Spleen (tissue), 7 donors: Measurements from ENCODE around the gene NDUFS7.

Experiments used
- POLR2A ChIP-seq, 3 donors: fragments of 450-650 bp; IDR thresholded peaks; one replicate each; pipeline ENCODE4 v1.5.1; 2017; ENCODE audit warnings: antibody characterized with exemption in 3 of 3, mild to moderate bottlenecking in 1 of 3
- POLR2AphosphoS5 ChIP-seq, 3 donors: sonication (generic); formaldehyde crosslinking; IDR thresholded peaks; one replicate each; pipeline ENCODE4 v1.5.1; 2017; ENCODE audit warnings: antibody characterized with exemption in 3 of 3
- TF ChIP-seq, protein P1 (sequence below), 11 experiments: fragments of 200-600 bp in 7 of 11; fragments of 450-650 bp in 4 of 11; sonication (generic) in 4 of 11; IDR thresholded peaks in 8 of 11; conservative IDR thresholded peaks in 3 of 11; 1 replicate in 7 of 11; 2 replicates in 4 of 11; pipeline versions ENCODE4 v1.4.0 to v1.8.0; 2016 to 2021; ENCODE audit warnings: antibody characterized with exemption in 11 of 11, inconsistent platforms in 4 of 11, mild to moderate bottlenecking in 1 of 11
- donor health status: DM: no; HTN: no; CAD: no; lungs with moderate emphysema.
- donor health status: DM: no; HTN: no; CAD: no.
- donor health status: DM: no; HTN: no; CAD: no.

DNA sequence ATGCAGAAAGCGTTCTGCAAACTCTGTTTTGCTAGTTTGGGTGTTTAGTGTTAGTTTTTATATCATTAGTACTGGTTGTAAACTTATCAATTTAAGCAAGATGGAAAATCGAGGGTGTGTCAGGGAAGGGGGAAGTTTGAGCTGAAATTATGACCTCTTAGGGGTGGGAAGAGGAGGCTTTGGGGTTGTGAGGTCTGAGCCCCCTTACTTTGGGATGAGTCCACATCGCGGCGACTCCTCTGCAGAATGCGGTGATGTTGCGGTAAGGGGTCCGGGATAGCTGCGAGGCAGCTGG is 743 bp upstream of the NDUFS7 start:
- TF ChIP-seq, protein P1, sequence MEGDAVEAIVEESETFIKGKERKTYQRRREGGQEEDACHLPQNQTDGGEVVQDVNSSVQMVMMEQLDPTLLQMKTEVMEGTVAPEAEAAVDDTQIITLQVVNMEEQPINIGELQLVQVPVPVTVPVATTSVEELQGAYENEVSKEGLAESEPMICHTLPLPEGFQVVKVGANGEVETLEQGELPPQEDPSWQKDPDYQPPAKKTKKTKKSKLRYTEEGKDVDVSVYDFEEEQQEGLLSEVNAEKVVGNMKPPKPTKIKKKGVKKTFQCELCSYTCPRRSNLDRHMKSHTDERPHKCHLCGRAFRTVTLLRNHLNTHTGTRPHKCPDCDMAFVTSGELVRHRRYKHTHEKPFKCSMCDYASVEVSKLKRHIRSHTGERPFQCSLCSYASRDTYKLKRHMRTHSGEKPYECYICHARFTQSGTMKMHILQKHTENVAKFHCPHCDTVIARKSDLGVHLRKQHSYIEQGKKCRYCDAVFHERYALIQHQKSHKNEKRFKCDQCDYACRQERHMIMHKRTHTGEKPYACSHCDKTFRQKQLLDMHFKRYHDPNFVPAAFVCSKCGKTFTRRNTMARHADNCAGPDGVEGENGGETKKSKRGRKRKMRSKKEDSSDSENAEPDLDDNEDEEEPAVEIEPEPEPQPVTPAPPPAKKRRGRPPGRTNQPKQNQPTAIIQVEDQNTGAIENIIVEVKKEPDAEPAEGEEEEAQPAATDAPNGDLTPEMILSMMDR (IDR thresholded peaks at IDR 0.05 in 8 of 11, conservative IDR thresholded peaks at IDR 0.05 in 3 of 11), result no peak
- no peak for TF ChIP-seq POLR2AphosphoS5 (IDR thresholded peaks at IDR 0.05)
- TF ChIP-seq POLR2A (IDR thresholded peaks at IDR 0.05), result no peak
